Measurements from ENCODE around the gene USP48.

DNA sequence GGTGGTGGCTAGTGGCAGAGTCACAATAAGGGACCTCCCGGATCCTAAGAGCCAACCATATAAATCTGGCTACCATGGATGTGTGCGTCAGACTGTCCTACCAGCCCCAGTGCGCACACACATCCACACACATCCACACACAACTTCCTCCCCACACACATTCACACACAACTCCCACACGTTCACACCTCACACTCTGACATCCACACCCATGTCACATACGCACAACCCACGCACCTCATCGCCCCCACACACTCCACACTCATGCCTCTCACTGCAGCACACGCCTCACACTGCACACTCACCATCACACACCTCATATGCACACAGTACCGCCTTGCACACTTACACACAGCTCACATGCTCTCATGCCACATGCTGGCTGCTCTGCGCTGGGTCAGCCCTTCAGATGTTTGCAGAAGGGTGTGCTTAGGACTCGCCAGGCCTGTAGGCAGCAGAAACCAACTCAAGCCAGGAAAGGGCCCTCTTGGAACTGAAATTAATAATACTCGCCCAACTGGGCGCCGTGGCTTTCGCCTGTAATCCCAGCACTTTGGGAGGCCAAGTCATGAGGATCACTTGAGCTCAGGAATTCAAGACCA, 32.1 kb upstream of the USP48 start:
- TF ChIP-seq, protein P1, sequence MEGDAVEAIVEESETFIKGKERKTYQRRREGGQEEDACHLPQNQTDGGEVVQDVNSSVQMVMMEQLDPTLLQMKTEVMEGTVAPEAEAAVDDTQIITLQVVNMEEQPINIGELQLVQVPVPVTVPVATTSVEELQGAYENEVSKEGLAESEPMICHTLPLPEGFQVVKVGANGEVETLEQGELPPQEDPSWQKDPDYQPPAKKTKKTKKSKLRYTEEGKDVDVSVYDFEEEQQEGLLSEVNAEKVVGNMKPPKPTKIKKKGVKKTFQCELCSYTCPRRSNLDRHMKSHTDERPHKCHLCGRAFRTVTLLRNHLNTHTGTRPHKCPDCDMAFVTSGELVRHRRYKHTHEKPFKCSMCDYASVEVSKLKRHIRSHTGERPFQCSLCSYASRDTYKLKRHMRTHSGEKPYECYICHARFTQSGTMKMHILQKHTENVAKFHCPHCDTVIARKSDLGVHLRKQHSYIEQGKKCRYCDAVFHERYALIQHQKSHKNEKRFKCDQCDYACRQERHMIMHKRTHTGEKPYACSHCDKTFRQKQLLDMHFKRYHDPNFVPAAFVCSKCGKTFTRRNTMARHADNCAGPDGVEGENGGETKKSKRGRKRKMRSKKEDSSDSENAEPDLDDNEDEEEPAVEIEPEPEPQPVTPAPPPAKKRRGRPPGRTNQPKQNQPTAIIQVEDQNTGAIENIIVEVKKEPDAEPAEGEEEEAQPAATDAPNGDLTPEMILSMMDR (IDR thresholded peaks at IDR 0.05; ENCODE audit: low read length) = no peak
- TF ChIP-seq EZH2 (optimal IDR thresholded peaks at IDR 0.05; ENCODE audit: low read depth, low read length) (no peak), EZH2phosphoT487 (IDR thresholded peaks at IDR 0.05; ENCODE audit: low read length) (no peak)
